ENCODE data around the gene PWP1.

DNA sequence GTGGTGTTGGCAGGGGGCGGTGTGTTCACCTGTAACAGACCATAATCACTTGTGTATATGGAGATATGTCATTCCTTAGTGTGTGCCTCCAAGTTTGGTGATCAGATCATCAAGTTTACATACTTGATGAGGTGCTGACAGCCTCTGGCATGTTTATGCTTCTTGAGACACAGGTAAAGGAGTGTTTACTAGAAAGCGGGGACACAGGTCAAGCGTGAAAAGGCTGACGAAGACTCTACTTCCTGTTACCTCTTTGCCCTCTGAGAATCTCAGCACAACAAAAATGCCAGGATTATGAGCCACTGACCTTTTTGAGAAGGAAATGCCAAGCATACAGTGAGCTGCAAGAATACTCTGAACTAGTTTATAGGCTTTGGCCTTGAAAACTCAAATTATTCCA, 45.8 kb downstream of the PWP1 start:
- TF ChIP-seq, protein P1, sequence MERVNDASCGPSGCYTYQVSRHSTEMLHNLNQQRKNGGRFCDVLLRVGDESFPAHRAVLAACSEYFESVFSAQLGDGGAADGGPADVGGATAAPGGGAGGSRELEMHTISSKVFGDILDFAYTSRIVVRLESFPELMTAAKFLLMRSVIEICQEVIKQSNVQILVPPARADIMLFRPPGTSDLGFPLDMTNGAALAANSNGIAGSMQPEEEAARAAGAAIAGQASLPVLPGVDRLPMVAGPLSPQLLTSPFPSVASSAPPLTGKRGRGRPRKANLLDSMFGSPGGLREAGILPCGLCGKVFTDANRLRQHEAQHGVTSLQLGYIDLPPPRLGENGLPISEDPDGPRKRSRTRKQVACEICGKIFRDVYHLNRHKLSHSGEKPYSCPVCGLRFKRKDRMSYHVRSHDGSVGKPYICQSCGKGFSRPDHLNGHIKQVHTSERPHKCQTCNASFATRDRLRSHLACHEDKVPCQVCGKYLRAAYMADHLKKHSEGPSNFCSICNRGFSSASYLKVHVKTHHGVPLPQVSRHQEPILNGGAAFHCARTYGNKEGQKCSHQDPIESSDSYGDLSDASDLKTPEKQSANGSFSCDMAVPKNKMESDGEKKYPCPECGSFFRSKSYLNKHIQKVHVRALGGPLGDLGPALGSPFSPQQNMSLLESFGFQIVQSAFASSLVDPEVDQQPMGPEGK (CRISPR knock-in tag; IDR thresholded peaks at IDR 0.05; ENCODE audit: borderline replicate concordance): no peak
- TF ChIP-seq TCF4 (CRISPR knock-in tag; IDR thresholded peaks at IDR 0.05; ENCODE audit: borderline replicate concordance): no peak
- no peak for TF ChIP-seq TOX (CRISPR knock-in tag; IDR thresholded peaks at IDR 0.05; ENCODE audit: borderline replicate concordance)
- TF ChIP-seq ZNF565 (CRISPR knock-in tag; conservative IDR thresholded peaks at IDR 0.05; ENCODE audit: low read depth): no peak
- no peak for TF ChIP-seq BACH2 (CRISPR knock-in tag; IDR thresholded peaks at IDR 0.05; ENCODE audit: borderline replicate concordance)
- no peak for TF ChIP-seq ZNF8 (CRISPR knock-in tag; IDR thresholded peaks at IDR 0.05)
- TF ChIP-seq OSR1 (CRISPR knock-in tag; IDR thresholded peaks at IDR 0.05): no peak
- TF ChIP-seq, protein P2, sequence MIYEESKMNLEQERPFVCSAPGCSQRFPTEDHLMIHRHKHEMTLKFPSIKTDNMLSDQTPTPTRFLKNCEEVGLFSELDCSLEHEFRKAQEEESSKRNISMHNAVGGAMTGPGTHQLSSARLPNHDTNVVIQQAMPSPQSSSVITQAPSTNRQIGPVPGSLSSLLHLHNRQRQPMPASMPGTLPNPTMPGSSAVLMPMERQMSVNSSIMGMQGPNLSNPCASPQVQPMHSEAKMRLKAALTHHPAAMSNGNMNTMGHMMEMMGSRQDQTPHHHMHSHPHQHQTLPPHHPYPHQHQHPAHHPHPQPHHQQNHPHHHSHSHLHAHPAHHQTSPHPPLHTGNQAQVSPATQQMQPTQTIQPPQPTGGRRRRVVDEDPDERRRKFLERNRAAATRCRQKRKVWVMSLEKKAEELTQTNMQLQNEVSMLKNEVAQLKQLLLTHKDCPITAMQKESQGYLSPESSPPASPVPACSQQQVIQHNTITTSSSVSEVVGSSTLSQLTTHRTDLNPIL (CRISPR knock-in tag; IDR thresholded peaks at IDR 0.05; ENCODE audit: low read depth): no peak
- TF ChIP-seq, protein P3, sequence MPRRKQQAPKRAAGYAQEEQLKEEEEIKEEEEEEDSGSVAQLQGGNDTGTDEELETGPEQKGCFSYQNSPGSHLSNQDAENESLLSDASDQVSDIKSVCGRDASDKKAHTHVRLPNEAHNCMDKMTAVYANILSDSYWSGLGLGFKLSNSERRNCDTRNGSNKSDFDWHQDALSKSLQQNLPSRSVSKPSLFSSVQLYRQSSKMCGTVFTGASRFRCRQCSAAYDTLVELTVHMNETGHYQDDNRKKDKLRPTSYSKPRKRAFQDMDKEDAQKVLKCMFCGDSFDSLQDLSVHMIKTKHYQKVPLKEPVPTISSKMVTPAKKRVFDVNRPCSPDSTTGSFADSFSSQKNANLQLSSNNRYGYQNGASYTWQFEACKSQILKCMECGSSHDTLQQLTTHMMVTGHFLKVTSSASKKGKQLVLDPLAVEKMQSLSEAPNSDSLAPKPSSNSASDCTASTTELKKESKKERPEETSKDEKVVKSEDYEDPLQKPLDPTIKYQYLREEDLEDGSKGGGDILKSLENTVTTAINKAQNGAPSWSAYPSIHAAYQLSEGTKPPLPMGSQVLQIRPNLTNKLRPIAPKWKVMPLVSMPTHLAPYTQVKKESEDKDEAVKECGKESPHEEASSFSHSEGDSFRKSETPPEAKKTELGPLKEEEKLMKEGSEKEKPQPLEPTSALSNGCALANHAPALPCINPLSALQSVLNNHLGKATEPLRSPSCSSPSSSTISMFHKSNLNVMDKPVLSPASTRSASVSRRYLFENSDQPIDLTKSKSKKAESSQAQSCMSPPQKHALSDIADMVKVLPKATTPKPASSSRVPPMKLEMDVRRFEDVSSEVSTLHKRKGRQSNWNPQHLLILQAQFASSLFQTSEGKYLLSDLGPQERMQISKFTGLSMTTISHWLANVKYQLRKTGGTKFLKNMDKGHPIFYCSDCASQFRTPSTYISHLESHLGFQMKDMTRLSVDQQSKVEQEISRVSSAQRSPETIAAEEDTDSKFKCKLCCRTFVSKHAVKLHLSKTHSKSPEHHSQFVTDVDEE (CRISPR knock-in tag; IDR thresholded peaks at IDR 0.05): no peak
- TF ChIP-seq RARB (CRISPR knock-in tag; IDR thresholded peaks at IDR 0.05): no peak
- TF ChIP-seq, protein P4, sequence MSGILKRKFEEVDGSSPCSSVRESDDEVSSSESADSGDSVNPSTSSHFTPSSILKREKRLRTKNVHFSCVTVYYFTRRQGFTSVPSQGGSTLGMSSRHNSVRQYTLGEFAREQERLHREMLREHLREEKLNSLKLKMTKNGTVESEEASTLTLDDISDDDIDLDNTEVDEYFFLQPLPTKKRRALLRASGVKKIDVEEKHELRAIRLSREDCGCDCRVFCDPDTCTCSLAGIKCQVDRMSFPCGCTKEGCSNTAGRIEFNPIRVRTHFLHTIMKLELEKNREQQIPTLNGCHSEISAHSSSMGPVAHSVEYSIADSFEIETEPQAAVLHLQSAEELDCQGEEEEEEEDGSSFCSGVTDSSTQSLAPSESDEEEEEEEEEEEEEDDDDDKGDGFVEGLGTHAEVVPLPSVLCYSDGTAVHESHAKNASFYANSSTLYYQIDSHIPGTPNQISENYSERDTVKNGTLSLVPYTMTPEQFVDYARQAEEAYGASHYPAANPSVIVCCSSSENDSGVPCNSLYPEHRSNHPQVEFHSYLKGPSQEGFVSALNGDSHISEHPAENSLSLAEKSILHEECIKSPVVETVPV (CRISPR knock-in tag; IDR thresholded peaks at IDR 0.05): no peak
- TF ChIP-seq ZNF70 (CRISPR knock-in tag; IDR thresholded peaks at IDR 0.05): no peak
- TF ChIP-seq ZFP3 (CRISPR knock-in tag; IDR thresholded peaks at IDR 0.05): no peak
